Measurements from ENCODE around the gene CLDN17. TPM values are rescaled to one million over a fixed set of nuclear protein-coding genes. Genes with fewer than 3 reads are reported as not detected.

Gene CLDN17
- total and polyA plus RNA-seq, 2 of the 4 experiments (the other 2 are of a cell fraction) = not detected

DNA sequence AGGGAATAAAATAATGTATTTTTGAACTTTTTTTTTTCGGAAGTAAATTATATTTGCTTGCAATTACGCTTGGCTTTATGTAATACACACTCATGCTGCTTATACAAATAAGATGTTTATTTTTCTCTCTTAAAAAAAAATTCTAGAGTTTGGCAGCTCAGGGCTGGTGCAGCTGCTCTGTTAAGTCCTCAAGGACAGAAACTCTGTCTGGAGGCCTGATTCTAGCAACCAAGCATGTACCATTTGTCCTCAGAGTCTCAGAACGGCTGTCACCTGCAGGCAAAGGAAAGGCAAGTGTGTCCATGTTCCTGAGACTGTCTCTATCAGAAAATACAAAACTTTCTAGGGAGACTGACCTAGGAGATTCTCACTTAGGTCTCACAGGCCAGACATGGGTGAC is 23.2 kb upstream of the CLDN17 start:
- H3K27me3 ChIP-seq (ENCODE audit: control insufficient read depth, insufficient read depth, low read length) = no peaks in the 10 kb centered on the region
- no peak overlapping the region for H3K23ac ChIP-seq (ENCODE audit: low read depth, low read length)
- ChIA-PET POLR2A (ENCODE audit: unreplicated experiment) (no interaction called here), CTCF (no interaction called here)
- H2AFZ ChIP-seq (replicated peaks; ENCODE audit: low read length, poor library complexity) = no peak overlapping the region
- H3K56ac ChIP-seq (ENCODE audit: extremely low read depth, insufficient read depth, low read length) = no peak overlapping the region; the same call in 1 of the 2 replicates
- no TSS peak for BruUV-seq (replicated peaks)
- no peaks in the 10 kb centered on the region for H3K36me3 ChIP-seq (ENCODE audit: control insufficient read depth, insufficient read depth, low read length)
- no peak overlapping the region for H3K4ac ChIP-seq (ENCODE audit: low read depth, low read length)
- H2BK15ac ChIP-seq (ENCODE audit: low read depth, low read length) = no peak overlapping the region
- no peaks in the 10 kb centered on the region for H3K79me1 ChIP-seq (ENCODE audit: low read depth in 1 of 2, low read length in 2 of 2)
- H3K4me1 ChIP-seq (ENCODE audit: control insufficient read depth, insufficient read depth, low read length) = no peaks in the 10 kb centered on the region
- in situ Hi-C loops (cut with MboI; ENCODE audit: low sequenced_read_pairs) (no loop called here), intact Hi-C loops (cut with micrococcal nuclease) (no loop called here), dilution Hi-C loops (cut with HindIII; ENCODE audit: low sequenced_read_pairs, unreplicated experiment) (no loop called here)
- H3K4me3 ChIP-seq (ENCODE audit: insufficient read depth, low read depth, low read length) = no peak overlapping the region
- H3K9me3 ChIP-seq (ENCODE audit: control insufficient read depth, insufficient read depth, low read length) = peaks cover 12% of the 10 kb centered on the region
- WGBS, 2 experiments (ENCODE audit: extremely low coverage in 2 of 2, insufficient read length in 1 of 2) = no CpG with 5 or more reads among the region's 3 CpGs
- no peak overlapping the region for H3K4me2 ChIP-seq (ENCODE audit: low read depth, low read length)
- H4K5ac ChIP-seq (ENCODE audit: low read depth, low read length) = no peak overlapping the region
- H3K18ac ChIP-seq (ENCODE audit: low read depth, low read length) = no peak overlapping the region
- H3K9ac ChIP-seq (ENCODE audit: low read depth, low read length) = no peak overlapping the region
- no peak for TF ChIP-seq SMC3 (IDR thresholded peaks at IDR 0.05; ENCODE audit: low read depth, low read length)
- no peak for TF ChIP-seq RAD21 (IDR thresholded peaks at IDR 0.05; ENCODE audit: low read length)
- TF ChIP-seq, protein P1, sequence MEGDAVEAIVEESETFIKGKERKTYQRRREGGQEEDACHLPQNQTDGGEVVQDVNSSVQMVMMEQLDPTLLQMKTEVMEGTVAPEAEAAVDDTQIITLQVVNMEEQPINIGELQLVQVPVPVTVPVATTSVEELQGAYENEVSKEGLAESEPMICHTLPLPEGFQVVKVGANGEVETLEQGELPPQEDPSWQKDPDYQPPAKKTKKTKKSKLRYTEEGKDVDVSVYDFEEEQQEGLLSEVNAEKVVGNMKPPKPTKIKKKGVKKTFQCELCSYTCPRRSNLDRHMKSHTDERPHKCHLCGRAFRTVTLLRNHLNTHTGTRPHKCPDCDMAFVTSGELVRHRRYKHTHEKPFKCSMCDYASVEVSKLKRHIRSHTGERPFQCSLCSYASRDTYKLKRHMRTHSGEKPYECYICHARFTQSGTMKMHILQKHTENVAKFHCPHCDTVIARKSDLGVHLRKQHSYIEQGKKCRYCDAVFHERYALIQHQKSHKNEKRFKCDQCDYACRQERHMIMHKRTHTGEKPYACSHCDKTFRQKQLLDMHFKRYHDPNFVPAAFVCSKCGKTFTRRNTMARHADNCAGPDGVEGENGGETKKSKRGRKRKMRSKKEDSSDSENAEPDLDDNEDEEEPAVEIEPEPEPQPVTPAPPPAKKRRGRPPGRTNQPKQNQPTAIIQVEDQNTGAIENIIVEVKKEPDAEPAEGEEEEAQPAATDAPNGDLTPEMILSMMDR (conservative IDR thresholded peaks at IDR 0.05; ENCODE audit: low read depth, low read length) = no peak
- no peak for TF ChIP-seq RFX5 (IDR thresholded peaks at IDR 0.05; ENCODE audit: low read depth, low read length)
- no peak for TF ChIP-seq POLR2A (IDR thresholded peaks at IDR 0.05; ENCODE audit: low read depth, low read length)
- TF ChIP-seq RCOR1 (IDR thresholded peaks at IDR 0.05; ENCODE audit: insufficient replicate concordance, low read length) = no peak
- TF ChIP-seq MAFK (IDR thresholded peaks at IDR 0.05; ENCODE audit: low read depth, low read length) = no peak
- TF ChIP-seq CEBPB (IDR thresholded peaks at IDR 0.05; ENCODE audit: low read depth, low read length) = no peak
- no peak for TF ChIP-seq NFE2L2 (IDR thresholded peaks at IDR 0.05; ENCODE audit: low read depth, low read length)
- TF ChIP-seq, protein P2, sequence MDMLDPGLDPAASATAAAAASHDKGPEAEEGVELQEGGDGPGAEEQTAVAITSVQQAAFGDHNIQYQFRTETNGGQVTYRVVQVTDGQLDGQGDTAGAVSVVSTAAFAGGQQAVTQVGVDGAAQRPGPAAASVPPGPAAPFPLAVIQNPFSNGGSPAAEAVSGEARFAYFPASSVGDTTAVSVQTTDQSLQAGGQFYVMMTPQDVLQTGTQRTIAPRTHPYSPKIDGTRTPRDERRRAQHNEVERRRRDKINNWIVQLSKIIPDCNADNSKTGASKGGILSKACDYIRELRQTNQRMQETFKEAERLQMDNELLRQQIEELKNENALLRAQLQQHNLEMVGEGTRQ (IDR thresholded peaks at IDR 0.05; ENCODE audit: low read depth, low read length) = no peak
- no peak for TF ChIP-seq CHD1 (IDR thresholded peaks at IDR 0.05; ENCODE audit: low read depth, low read length)
- TF ChIP-seq BHLHE40 (IDR thresholded peaks at IDR 0.05; ENCODE audit: low read depth, low read length) = no peak
- TF ChIP-seq, protein P3, sequence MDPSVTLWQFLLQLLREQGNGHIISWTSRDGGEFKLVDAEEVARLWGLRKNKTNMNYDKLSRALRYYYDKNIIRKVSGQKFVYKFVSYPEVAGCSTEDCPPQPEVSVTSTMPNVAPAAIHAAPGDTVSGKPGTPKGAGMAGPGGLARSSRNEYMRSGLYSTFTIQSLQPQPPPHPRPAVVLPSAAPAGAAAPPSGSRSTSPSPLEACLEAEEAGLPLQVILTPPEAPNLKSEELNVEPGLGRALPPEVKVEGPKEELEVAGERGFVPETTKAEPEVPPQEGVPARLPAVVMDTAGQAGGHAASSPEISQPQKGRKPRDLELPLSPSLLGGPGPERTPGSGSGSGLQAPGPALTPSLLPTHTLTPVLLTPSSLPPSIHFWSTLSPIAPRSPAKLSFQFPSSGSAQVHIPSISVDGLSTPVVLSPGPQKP (IDR thresholded peaks at IDR 0.05; ENCODE audit: borderline replicate concordance, low read depth, low read length) = no peak
- TF ChIP-seq MXI1 (IDR thresholded peaks at IDR 0.05; ENCODE audit: borderline replicate concordance, low read depth, low read length) = no peak
- no peak for TF ChIP-seq MAZ (IDR thresholded peaks at IDR 0.05; ENCODE audit: borderline replicate concordance, low read depth, low read length)
- TF ChIP-seq FOS (IDR thresholded peaks at IDR 0.05; ENCODE audit: low read depth, low read length) = no peak
- H2AK5ac ChIP-seq (ENCODE audit: low read depth, low read length) = no peak overlapping the region
- H4K8ac ChIP-seq (ENCODE audit: low read depth in 2 of 2, low read length in 2 of 2) = no peak overlapping the region
- ATAC-seq (ENCODE audit: low read depth) (no peak), DNase-seq (no peak)
- no peaks in the 10 kb centered on the region for H3K9me1 ChIP-seq (ENCODE audit: insufficient read depth, low read length)
- no peak overlapping the region for H3K14ac ChIP-seq (replicated peaks; ENCODE audit: low read depth, low read length)
- H2AK9ac ChIP-seq (replicated peaks; ENCODE audit: low read depth, low read length, poor library complexity) = no peak overlapping the region
- H4K20me1 ChIP-seq (ENCODE audit: insufficient read depth, low read length) = no peaks in the 10 kb centered on the region
- H3K27ac ChIP-seq (ENCODE audit: insufficient read depth, low read length) = no peak overlapping the region
- no peak overlapping the region for H4K91ac ChIP-seq (ENCODE audit: insufficient read depth, low read depth, low read length)
- H2BK5ac ChIP-seq (ENCODE audit: low read depth, low read length, poor library complexity, severe bottlenecking) = no peak overlapping the region
- no peak overlapping the region for H2BK120ac ChIP-seq (ENCODE audit: low read depth, low read length)
- no peak overlapping the region for H2BK20ac ChIP-seq (ENCODE audit: low read depth, low read length)
